ENCODE data around the gene GALNT3.

Gene GALNT3

DNA sequence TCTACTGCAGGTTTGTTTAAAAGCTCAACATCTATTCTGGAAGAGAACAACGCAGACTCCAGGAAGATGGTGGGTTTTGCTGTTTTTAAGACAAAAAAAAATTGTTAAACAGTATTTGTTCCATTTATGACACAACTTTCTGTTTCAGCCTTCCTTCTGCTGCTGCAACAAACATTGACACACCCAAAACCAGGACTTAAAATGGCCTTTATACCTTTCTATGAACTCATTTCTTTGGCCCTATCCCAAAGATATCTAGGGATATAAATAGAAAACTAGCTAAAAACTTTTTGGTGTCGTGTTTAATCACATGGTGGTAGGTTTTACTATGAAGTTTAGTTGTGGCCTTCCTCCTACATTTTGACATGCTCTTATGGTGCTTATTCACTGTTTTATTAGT lies 964 bp upstream of the GALNT3 start:
- TF ChIP-seq CTCF (conservative IDR thresholded peaks at IDR 0.05): no peak
- peak overlapping the region; percentile 99 for H3K27ac ChIP-seq

- peak overlapping the region; percentile 99 for H3K27ac ChIP-seq
- TF ChIP-seq CTCF (conservative IDR thresholded peaks at IDR 0.05): no peak
Observed at GRCh38 chr2:165794536-165794928, 485 bp upstream of the GALNT3 start.

GRCh38 chr2:165793161-165793778 lies 777 bp downstream of the GALNT3 start:
- TF ChIP-seq CTCF (conservative IDR thresholded peaks at IDR 0.05): no peak
- H3K27ac ChIP-seq: peak overlapping the region; percentile 99

DNA sequence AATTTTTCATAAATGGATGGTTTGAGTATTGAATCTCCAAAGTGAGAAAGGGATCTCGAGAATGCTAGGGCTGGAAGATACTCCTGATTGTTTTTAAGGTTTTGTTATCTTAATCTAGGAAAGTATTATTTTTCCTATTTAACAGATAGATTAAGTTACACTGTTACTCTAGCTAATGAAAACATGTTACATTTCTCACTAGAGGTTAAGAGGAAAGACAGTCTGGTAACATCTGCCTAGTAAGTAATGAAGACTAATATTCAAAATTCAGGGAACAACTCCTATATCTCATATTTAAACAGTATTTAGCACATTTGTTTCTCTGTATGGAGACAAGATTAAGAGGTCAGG lies 2.0 kb downstream of the GALNT3 start:
- peak overlapping the region; percentile 99 for H3K27ac ChIP-seq
- no peak for TF ChIP-seq CTCF (conservative IDR thresholded peaks at IDR 0.05)

- H3K27ac ChIP-seq: peak overlapping the region; percentile 99
- no peak for TF ChIP-seq CTCF (conservative IDR thresholded peaks at IDR 0.05)
Observed at GRCh38 chr2:165791421-165792103, 2.5 kb downstream of the GALNT3 start.

- H3K27ac ChIP-seq: peak overlapping the region; percentile 99
- no peak for TF ChIP-seq CTCF (conservative IDR thresholded peaks at IDR 0.05)
Observed at GRCh38 chr2:165790466-165790865, 3.6 kb downstream of the GALNT3 start.

- H3K27ac ChIP-seq: peak overlapping the region; percentile 99
- no peak for TF ChIP-seq CTCF (conservative IDR thresholded peaks at IDR 0.05)
Observed at GRCh38 chr2:165787334-165787733, 6.7 kb downstream of the GALNT3 start.
